ENCODE data around the gene AHDC1. TPM values are rescaled to one million over a fixed set of nuclear protein-coding genes. Genes with fewer than 3 reads are reported as not detected.

Gene AHDC1
- total and polyA plus RNA-seq, 9 of the 15 experiments (the other 6 are each of a cell fraction or from before 2014, with no cell fraction given): 0.21 to 36.4 (median 4.7) TPM

DNA sequence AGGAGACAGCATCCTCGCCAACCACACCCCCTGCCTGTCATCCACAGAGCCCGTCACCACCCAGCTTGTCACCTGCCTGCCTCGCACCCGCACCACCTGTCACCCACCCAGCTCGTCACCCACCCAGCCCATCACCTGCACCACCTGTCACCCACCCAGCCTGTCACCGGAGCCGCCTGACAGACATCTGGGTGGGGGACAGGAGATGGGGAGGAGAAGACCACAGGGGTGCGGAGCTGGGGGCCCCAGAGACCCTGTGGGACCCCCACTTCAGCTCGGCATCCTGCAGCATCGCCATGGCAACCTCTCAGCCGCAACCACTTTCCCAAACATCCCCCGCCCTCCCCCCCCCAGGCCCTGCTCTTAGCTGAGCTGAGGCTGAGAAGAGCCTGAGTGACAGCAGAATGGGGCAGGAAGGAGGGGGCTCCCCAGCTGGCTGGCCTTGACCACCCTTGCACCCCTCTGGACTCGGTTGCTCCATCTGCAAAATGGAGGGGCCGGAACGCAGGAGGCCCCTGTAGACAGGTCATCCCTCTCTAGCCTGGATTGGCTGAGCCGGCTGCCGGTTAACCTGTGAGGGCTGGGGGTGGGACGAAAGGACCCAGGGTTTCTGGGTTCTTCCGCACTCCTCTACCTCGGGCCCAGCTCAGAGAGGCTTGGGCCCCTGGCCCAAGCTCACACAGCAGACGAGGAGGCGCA is 11.6 kb downstream of the AHDC1 start:
- Histone ChIP-seq H2AFZ (ENCODE audit: low read depth, low read length) (no peak overlapping the region), H4K20me1 (replicated peaks; ENCODE audit: control insufficient read depth, insufficient read depth, low read length) (peaks cover 51% of the 10 kb centered on the region), H3K27me3 (ENCODE audit: control insufficient read depth in 2 of 2, insufficient read depth in 2 of 2, low read length in 2 of 2) (no peaks in the 10 kb centered on the region), H3K36me3 (ENCODE audit: control insufficient read depth, insufficient read depth, low read length) (peaks cover 54% of the 10 kb centered on the region; the same call in 2 of the 3 replicates), H3K9me3 (replicated peaks; ENCODE audit: control insufficient read depth, insufficient read depth, low read depth, low read length) (no peaks in the 10 kb centered on the region), H3K4me3 (no peak overlapping the region), H3K9ac (ENCODE audit: insufficient read depth in 1 of 2, low read depth in 2 of 2, low read length in 2 of 2) (peak overlapping the region in 1 of 2 experiments; percentile 45; a peak in 1 of 4 replicates), H3K9me1 (ENCODE audit: control insufficient read depth, insufficient read depth, low read length) (peaks cover 10% of the 10 kb centered on the region), H3K4me1 (replicated peaks in 1 of 2; ENCODE audit: control insufficient read depth in 2 of 2, insufficient read depth in 2 of 2, low read length in 2 of 2) (peaks cover 23 to 67% of the 10 kb centered on the region in 2 experiments), H3K27ac (ENCODE audit: extremely low read depth, low read depth, low read length) (no peak overlapping the region), H3K79me2 (ENCODE audit: control insufficient read depth, insufficient read depth, low read length) (peaks cover 70% of the 10 kb centered on the region), H3K4me2 (ENCODE audit: insufficient read depth, low read length) (no peak overlapping the region)
- in situ Hi-C loops (cut with MboI) (no loop called here), intact Hi-C loops (cut with micrococcal nuclease) (no loop called here)
- CTCF ChIA-PET (ENCODE audit: low intra/inter-chr PET ratio): no interaction called here
- 96% methylated on average over 16 of the region's 22 CpGs for WGBS (ENCODE audit: insufficient coverage, low coverage, missing lambda C conversion rate)
- no TSS peak for BruUV-seq (replicated peaks)
- ATAC-seq (no peak), DNase-seq (ENCODE audit: extremely low read depth in 1 of 4, low spot score in 3 of 4) (no peak), FAIRE-seq (no peak)
- POLR2A ChIA-PET: interaction anchor here (0.6 to 4.5 kb wide), 4 partner anchors 9 to 482 kb away, joined by 3 to 28 read pairs (median 3); no protein-coding TSS in a partner anchor
- TF ChIP-seq NFATC3 (IDR thresholded peaks at IDR 0.05): no peak
- TF ChIP-seq ZNF212 (CRISPR knock-in tag; IDR thresholded peaks at IDR 0.05): no peak
- TF ChIP-seq, protein P1, sequence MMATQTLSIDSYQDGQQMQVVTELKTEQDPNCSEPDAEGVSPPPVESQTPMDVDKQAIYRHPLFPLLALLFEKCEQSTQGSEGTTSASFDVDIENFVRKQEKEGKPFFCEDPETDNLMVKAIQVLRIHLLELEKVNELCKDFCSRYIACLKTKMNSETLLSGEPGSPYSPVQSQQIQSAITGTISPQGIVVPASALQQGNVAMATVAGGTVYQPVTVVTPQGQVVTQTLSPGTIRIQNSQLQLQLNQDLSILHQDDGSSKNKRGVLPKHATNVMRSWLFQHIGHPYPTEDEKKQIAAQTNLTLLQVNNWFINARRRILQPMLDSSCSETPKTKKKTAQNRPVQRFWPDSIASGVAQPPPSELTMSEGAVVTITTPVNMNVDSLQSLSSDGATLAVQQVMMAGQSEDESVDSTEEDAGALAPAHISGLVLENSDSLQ (IDR thresholded peaks at IDR 0.05): peak; percentile 65
- TF ChIP-seq HNRNPH1 (optimal IDR thresholded peaks at IDR 0.05; ENCODE audit: low read depth, low read length): no peak
- TF ChIP-seq BMI1 (IDR thresholded peaks at IDR 0.05; ENCODE audit: low read length): no peak
- TF ChIP-seq, protein P2, sequence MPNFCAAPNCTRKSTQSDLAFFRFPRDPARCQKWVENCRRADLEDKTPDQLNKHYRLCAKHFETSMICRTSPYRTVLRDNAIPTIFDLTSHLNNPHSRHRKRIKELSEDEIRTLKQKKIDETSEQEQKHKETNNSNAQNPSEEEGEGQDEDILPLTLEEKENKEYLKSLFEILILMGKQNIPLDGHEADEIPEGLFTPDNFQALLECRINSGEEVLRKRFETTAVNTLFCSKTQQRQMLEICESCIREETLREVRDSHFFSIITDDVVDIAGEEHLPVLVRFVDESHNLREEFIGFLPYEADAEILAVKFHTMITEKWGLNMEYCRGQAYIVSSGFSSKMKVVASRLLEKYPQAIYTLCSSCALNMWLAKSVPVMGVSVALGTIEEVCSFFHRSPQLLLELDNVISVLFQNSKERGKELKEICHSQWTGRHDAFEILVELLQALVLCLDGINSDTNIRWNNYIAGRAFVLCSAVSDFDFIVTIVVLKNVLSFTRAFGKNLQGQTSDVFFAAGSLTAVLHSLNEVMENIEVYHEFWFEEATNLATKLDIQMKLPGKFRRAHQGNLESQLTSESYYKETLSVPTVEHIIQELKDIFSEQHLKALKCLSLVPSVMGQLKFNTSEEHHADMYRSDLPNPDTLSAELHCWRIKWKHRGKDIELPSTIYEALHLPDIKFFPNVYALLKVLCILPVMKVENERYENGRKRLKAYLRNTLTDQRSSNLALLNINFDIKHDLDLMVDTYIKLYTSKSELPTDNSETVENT (CRISPR knock-in tag; IDR thresholded peaks at IDR 0.05): no peak
- TF ChIP-seq, protein P3, sequence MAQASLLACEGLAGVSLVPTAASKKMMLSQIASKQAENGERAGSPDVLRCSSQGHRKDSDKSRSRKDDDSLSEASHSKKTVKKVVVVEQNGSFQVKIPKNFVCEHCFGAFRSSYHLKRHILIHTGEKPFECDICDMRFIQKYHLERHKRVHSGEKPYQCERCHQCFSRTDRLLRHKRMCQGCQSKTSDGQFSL (CRISPR knock-in tag; IDR thresholded peaks at IDR 0.05): 0 out of 2 replicates have a peak, but pooled peaks have one; percentile 12
- TF ChIP-seq, protein P3 (tag; IDR thresholded peaks at IDR 0.05): no peak
- no peak for TF ChIP-seq NCOA1 (IDR thresholded peaks at IDR 0.05; ENCODE audit: low read depth)
- TF ChIP-seq, protein P4, sequence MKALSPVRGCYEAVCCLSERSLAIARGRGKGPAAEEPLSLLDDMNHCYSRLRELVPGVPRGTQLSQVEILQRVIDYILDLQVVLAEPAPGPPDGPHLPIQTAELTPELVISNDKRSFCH (CRISPR knock-in tag; IDR thresholded peaks at IDR 0.05): no peak
- TF ChIP-seq, protein P4 (tag; IDR thresholded peaks at IDR 0.05): no peak
- no peak for TF ChIP-seq SAFB2 (IDR thresholded peaks at IDR 0.05; ENCODE audit: borderline replicate concordance, low read depth, low read length, severe bottlenecking)
- 0 out of 2 replicates have a peak, but pooled peaks have one; percentile 20 for TF ChIP-seq POLR2G (IDR thresholded peaks at IDR 0.05; ENCODE audit: low read depth, low read length)
- no peak for TF ChIP-seq ZNF507 (tag; conservative IDR thresholded peaks at IDR 0.05)
- 0 out of 2 replicates have a peak, but pooled peaks have one; percentile 25 for TF ChIP-seq ZBTB7A (IDR thresholded peaks at IDR 0.05; ENCODE audit: borderline replicate concordance, control insufficient read depth, low read depth, low read length)
- no peak for TF ChIP-seq ZSCAN29 (IDR thresholded peaks at IDR 0.05)

All from K562 (cell line).